Stimulated activated CD8-positive, alpha-beta memory T cell treated with anti-CD3 and anti-CD28 coated beads, Interleukin-2, amount 100 ng/mL, for 48 hours (primary cell): ENCODE data around the gene RASSF8.
"Not testable (repeated sequence)": the region's sequence is repeated elsewhere in the genome, so short reads cannot be mapped to it uniquely, and the experiment has no call there.

Experiments
- DNase-seq, 2 donors: peaks; one replicate each; pipeline ENCODE4 v3.0.0-alpha.2; 2020; ENCODE audit warnings: low read depth in 2 of 2

RASSF8 gene

GRCh38 chr12:26029736-26030022, 71.2 kb downstream of the RASSF8 start:
- no peak for DNase-seq

DNA sequence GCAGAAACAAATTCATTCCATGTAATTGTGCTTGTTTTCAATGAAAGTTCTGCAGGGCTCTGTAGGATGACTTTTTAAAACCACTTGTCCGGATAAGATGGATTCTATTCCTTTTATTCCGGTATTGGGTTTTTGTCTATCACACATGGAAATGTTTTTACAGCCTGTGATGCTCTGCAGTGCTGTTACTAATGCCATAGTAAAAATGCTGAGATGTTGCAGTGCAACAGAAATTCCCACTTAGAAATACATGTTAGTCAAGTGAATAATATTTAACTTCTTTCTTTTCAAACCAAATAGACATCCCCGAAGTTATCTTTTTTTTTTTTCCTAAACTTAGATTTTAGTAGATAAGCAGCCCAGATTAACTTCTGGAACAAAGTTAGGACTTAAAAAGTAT, 71.9 kb downstream of the RASSF8 start:
- DNase-seq: no peak

- no peak for DNase-seq
Observed at GRCh38 chr12:26031318-26031717, 72.8 kb downstream of the RASSF8 start.

DNA sequence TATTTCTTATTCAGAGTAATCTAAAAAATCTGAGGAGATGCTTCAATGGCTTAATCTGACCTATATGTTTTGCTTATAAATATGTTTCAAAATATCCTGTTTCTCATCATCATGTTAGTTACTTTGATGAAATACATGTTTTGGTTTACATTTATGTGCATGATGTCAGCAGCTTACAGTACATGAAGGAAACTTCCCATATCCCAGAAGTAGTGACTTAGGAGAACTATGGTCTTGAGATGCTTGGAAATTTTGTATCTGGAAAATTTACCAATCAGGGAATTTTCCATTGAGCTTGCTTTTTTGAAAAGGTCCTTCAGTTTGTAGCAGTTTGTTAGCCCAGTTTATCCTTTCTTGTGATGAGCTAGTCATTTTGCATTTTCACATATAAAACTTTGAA, 73.3 kb downstream of the RASSF8 start:
- DNase-seq: no peak

DNA sequence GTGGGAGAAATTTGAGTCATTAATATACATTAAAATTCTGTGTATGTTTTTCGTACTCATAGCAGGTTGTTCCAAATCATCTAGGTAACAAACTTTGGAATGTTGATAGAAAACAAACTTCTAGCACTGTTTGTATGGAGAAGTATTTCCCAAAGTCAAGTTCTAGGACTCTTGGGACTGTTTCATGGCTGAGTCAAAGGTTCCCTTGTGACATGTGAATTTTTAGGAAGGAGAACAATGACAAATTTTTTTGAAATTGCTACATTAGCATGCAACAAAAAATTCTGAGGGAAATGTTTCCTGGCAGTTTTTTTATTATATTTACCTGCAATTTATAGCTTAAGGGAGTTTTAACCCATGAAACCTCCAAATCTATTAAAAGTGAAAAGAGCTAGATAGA, 73.8 kb downstream of the RASSF8 start:
- DNase-seq: no peak

DNA sequence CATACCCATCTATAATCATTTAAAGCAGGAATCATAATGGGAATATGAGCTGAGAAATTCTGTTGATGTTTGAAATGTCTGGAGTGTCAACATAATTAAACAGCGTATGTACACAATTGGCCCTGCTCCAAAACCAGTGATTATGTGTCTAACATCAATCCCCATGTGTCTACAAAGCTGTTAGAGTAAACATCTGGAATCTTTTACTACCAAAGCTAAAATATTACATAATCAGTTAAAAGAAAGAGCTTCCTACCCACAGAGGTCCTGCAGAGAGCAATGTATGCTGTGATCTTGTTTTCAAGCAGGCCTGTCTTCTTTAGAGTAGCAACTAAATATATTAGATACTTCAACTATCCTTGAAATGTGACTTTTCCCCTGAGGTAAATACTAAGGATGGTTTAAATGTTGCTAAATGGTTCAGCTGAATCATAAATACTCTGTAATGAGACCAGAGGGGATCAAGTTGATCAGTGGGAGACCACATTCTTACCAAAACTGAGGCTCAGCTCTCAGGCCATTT, 74.3 kb downstream of the RASSF8 start:
- no peak for DNase-seq

DNA sequence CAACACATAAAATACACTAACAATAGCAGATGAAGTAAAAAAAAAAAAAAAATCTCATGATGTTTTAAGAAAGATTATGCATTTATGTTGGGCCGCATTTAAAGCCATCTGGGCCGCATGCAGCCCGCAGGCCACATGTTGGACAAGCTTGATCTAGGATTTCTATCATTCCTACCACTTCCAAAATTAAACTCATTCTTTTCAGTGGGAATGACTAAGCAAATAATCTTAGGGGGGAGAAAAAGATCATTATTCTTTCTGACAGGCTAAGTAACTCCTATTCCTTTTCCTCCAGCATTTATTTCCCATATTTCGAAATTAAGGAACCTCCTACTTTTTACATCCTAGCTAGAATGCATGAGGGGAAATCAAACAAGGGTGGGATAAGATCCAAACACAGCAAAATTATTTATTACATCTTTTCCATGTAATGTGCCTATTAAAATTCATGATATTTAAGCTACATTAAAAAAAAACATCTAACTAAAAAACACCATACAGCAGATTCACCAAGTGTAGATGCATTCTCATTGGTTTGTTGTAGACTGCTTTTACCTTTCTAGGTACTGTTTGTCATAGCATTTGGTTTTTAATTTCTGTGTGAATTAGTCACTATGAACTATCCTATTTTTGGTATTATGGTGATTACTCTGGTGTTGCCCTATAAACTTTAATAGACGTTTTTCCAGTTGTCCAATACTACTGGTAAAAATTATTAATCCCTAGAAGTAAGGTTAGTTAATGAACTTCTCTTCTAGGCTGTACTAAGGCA, 76.1 kb downstream of the RASSF8 start:
- no peak for DNase-seq

- no peak for DNase-seq
Observed at GRCh38 chr12:26036877-26037276, 78.4 kb downstream of the RASSF8 start.

- no peak for DNase-seq
Observed at GRCh38 chr12:26037615-26038220, 79.2 kb downstream of the RASSF8 start.

DNA sequence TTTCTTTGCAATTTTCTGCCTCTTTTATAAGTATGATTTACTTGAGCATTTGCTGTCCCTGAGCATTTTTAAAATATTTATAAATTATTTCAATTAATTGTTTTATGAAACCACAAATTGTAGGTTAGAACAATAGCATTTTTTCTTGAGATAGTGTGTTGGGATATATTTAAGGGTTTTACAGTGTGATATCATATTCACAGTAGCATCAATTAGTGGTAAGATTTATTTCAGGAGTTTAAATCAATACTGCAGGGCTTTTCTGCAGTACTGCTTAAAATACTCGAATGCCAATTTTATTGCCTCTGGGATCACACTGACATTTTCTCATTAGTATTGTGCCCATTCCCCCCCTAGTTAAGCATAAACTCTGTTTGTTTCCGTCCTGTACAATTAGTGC, 84.2 kb downstream of the RASSF8 start:
- DNase-seq: no peak

GRCh38 chr12:26043135-26044006, 84.9 kb downstream of the RASSF8 start:
- DNase-seq: no peak

GRCh38 chr12:26044007-26044394, 85.5 kb downstream of the RASSF8 start:
- DNase-seq: no peak

DNA sequence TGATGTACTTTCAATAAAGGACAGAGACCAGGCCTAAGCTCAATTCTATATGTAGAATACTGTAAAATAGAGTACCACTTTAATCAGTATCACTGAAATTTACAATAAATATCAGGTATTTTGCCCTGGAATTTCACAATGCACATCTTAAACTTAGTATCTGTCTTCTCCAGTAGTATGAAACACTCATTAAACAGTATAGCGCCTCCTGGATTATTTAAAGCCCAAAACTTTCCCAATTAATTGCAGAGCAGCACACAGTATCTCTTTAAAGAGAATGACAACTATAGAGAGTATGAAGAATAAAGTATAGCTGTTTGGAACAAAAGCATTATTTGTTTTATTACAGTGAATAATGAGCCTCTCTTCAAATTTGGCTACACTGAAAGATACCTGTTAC, 86.1 kb downstream of the RASSF8 start:
- no peak for DNase-seq

DNA sequence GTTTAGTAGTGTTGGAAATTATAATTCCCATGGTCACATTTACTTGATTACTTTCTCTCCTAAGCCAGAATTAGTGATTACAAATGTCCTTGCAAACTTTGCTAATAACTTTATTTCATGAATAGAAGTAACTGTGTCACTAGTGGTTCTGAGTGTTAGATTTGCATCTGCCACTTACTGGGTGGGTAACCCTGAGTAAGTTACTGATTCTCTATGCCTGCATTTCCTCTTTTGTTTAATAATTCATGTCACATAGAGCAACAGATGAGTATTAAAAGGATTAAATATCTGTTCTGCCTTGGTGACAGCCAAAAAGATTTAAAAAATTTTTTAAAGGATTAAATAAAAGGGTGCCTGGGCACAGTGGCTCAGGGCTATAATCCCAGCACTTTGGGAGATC, 87.7 kb downstream of the RASSF8 start:
- no peak for DNase-seq

GRCh38 chr12:26046906-26047305, 88.4 kb downstream of the RASSF8 start:
- no peak for DNase-seq

DNA sequence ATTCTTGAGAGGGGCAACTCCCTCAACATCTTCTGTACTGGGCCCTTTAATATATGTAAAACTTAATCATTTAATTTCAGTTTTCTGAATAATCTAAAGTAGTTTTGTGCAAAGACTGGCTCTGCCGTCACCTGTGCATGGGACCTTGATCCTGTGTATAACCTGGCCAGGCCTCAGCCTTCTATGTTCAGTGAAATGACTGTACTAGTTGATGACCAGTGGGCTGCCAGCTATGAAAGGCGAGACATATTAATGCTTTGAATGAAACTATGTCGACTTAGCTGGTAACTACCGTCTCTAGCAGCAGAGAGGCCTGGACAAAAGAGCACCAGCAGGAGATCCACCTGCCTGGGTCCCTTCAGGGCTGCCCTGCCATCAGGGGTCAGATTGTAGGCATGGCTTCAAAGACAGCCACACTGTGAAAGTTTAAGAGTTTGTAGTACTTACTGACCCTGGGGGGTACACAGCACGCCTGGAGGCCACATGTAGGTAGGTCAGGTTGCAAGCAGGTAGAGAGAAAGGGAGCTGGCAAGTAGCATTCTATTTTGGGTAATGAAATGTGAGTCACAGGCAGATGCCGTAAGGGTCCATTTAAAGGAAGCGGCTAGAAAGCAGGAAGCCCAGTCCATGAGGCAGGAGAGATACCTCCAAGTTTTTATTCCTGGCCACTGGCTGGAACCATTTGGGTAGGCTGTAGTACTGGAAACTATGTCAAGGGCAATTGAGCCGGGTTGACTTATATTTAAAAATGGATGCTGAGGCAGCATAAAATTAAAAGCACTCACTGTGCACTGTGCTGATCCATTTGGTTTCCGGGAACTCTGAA, 89.1 kb downstream of the RASSF8 start:
- no peak for DNase-seq

DNA sequence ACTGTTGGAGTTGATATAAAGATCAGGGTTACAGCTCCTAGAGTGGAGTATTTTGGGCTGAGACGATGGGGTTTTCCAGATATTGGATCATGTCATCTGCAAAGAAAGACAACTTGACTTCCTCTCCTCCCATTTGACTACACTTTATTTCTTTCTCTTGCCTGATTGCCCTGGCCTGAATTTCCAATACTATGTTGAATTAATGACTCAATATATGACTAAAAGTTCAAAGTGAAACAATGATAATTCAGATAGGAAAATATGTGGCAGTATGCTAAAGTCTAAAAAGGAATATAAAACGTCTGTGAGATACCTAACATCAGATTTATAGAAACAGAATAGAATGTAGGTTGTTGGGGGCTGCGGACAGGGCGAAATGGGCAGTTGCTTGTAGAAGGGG, 94.2 kb downstream of the RASSF8 start:
- no peak for DNase-seq

GRCh38 chr12:26054383-26054782, 95.9 kb downstream of the RASSF8 start:
- no peak for DNase-seq

DNA sequence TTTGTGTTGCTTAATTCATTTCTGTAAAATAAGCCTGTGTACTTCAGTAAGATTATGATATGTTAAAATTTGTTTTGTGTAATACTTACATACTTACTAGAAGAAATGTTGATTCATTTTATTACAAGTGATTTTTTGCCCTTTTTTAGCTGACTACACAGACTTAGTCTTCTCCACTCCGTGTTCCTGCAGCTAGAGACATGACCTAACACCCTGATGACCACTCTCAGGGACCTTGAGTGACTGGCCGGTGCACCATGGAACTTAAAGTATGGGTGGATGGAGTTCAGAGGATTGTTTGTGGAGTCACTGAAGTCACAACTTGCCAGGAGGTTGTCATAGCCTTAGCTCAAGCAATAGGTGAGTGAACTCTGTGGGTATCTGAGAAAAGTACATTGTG, 96.6 kb downstream of the RASSF8 start:
- DNase-seq: no peak

DNA sequence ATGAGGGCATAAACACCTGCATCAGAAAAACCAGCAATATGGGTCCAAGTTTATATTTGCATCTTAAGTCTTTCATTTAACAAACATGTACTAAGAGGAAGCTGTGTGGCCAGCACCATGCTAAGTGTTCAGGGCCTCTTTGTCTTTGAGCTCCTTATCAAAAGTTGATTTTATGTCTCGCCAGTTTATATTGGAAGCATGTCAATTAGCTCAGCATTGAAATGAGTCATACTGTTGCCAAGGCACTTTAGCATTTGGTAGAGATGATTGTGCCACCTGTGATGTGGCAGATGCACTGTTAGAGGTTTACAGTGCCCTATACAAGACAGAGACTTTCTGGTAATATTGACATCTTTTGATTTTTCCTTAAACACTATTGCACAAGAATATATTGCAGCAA, 97.9 kb downstream of the RASSF8 start:
- no peak for DNase-seq

DNA sequence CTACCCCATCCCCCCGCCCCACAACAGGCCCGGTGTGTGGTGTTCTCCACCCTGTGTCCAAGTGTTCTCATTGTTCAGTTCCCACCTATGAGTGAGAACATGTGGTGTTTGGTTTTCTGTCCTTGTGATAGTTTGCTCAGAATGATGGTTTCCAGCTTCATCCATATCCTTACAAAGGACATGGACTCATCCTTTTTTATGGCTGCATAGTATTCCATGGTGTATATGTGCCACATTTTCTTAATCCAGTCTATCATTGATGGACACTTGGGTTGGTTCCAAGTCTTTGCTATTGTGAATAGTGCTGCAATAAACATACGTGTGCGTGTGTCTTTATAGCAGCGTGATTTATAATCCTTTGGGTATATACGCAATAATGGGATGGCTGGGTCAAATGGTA, 98.8 kb downstream of the RASSF8 start:
- DNase-seq: not testable (repeated sequence)

DNA sequence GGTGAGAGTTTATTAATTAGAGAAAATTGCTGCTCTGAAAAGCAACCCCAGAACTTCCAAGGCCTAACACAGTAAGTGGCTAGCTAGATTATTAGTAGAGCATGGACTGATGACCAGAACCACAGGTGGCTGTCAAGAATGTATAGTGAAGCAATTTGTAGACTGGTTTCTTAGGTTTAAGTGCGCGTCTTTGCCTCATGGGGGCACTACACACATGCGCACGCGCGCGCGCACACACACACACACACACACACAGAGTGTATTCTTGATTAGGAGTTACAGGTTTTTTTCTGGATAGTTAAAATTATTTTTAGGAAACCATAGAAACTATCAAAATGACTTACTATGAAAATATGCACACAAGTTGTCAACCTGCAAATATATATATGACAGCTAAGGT, 99.8 kb downstream of the RASSF8 start:
- DNase-seq: no peak
